Measurements from ENCODE around the gene SDSL.

DNA sequence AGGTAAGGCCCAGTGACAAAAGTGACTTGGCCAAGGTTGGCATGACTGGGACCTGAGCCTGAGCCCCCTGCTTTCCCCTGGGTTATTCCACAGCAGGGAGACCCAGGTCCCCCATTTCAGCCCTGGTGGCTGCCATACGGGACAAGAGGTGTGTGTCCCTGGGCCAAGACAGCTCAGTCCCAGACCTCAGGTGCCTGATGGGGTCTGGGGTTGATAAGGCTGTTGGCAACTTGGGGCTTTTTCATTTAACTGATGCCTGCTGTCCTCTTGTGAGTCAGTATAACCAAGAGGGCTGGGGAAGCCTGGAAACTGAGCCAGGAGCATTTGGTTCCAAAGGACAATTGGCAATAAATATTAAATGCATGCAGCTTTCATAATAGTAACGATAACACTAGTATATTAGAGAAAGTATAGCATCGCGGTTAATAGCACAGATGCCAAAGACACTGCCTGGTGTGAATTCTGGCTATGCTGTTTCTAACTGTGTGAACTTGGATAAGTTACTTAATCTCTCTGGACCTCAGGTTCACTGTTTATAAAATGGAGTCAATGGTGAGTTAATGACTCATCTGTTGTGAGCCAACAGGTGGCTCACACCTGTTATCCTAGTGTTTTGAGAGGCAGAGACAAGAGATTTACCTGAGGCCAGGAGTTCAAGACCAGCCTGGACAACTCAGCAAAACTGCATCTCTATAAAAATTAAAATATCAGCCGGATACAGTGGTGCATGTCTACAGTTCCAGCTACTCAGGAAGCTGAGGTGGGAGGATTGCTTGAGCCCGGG, 898 bp downstream of the SDSL start:
- TF ChIP-seq, protein P1, sequence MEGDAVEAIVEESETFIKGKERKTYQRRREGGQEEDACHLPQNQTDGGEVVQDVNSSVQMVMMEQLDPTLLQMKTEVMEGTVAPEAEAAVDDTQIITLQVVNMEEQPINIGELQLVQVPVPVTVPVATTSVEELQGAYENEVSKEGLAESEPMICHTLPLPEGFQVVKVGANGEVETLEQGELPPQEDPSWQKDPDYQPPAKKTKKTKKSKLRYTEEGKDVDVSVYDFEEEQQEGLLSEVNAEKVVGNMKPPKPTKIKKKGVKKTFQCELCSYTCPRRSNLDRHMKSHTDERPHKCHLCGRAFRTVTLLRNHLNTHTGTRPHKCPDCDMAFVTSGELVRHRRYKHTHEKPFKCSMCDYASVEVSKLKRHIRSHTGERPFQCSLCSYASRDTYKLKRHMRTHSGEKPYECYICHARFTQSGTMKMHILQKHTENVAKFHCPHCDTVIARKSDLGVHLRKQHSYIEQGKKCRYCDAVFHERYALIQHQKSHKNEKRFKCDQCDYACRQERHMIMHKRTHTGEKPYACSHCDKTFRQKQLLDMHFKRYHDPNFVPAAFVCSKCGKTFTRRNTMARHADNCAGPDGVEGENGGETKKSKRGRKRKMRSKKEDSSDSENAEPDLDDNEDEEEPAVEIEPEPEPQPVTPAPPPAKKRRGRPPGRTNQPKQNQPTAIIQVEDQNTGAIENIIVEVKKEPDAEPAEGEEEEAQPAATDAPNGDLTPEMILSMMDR (IDR thresholded peaks at IDR 0.05 in 4 of 5, conservative IDR thresholded peaks at IDR 0.05 in 1 of 5) = no peak
- no peak for TF ChIP-seq POLR2A (IDR thresholded peaks at IDR 0.05)

All from gastrocnemius medialis (tissue), 4 donors.